ENCODE results near the gene PSME2.

DNA sequence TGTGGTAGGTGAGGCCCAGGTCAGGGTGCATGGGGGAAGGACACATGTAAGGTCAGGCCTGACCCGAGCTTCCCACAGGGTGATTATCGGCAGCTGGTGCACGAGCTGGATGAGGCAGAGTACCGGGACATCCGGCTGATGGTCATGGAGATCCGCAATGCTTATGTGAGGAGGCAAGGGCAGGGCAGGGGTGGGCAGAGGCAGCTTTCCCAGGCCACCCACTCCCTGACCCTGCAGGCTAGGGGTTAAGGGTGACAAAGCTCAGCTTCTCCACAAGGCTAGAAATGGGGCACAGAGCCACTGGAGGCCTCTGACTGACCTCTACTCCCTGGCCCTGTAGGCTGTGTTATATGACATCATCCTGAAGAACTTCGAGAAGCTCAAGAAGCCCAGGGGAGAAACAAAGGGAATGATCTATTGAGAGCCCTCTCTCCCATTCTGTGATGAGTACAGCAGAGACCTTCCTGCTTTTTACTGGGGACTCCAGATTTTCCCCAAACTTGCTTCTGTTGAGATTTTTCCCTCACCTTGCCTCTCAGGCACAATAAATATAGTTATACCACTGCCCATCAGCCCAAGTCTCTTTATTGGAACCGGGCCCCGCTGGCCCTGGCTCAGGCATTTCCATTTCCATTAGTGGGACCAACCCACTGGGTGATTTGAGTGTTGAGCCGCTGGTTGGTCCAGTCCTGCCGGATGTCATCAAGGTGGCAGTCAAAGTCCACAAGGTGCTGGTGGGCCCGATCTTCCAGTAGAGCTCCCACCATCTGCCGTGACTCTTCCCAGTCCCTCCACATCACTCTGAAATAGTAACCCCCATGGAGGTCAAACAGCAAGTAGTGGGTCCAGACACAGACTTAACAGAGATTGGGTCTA lies 7.8 kb downstream of the PSME2 start:
- TF ChIP-seq, protein P1, sequence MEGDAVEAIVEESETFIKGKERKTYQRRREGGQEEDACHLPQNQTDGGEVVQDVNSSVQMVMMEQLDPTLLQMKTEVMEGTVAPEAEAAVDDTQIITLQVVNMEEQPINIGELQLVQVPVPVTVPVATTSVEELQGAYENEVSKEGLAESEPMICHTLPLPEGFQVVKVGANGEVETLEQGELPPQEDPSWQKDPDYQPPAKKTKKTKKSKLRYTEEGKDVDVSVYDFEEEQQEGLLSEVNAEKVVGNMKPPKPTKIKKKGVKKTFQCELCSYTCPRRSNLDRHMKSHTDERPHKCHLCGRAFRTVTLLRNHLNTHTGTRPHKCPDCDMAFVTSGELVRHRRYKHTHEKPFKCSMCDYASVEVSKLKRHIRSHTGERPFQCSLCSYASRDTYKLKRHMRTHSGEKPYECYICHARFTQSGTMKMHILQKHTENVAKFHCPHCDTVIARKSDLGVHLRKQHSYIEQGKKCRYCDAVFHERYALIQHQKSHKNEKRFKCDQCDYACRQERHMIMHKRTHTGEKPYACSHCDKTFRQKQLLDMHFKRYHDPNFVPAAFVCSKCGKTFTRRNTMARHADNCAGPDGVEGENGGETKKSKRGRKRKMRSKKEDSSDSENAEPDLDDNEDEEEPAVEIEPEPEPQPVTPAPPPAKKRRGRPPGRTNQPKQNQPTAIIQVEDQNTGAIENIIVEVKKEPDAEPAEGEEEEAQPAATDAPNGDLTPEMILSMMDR (conservative IDR thresholded peaks at IDR 0.05; ENCODE audit: low read depth, low read length), result no peak
- TF ChIP-seq EZH2 (IDR thresholded peaks at IDR 0.05; ENCODE audit: borderline replicate concordance, low read depth, low read length, poor library complexity, severe bottlenecking), result no peak

All from A673 (cell line).